GM18517 (cell line): Measurements from ENCODE around the gene FAM83B.
"Not testable (repeated sequence)": the region's sequence is repeated elsewhere in the genome, so short reads cannot be mapped to it uniquely, and the experiment has no call there.

Experiments used
- ATAC-seq: cut with Tn5 transposase; IDR thresholded peaks from one replicate; pipeline ENCODE4 v1.9.1; 2021; ENCODE audit warnings: mild to moderate bottlenecking, moderate library complexity; ENCODE audit not compliant: unreplicated experiment

Gene FAM83B, protein sequence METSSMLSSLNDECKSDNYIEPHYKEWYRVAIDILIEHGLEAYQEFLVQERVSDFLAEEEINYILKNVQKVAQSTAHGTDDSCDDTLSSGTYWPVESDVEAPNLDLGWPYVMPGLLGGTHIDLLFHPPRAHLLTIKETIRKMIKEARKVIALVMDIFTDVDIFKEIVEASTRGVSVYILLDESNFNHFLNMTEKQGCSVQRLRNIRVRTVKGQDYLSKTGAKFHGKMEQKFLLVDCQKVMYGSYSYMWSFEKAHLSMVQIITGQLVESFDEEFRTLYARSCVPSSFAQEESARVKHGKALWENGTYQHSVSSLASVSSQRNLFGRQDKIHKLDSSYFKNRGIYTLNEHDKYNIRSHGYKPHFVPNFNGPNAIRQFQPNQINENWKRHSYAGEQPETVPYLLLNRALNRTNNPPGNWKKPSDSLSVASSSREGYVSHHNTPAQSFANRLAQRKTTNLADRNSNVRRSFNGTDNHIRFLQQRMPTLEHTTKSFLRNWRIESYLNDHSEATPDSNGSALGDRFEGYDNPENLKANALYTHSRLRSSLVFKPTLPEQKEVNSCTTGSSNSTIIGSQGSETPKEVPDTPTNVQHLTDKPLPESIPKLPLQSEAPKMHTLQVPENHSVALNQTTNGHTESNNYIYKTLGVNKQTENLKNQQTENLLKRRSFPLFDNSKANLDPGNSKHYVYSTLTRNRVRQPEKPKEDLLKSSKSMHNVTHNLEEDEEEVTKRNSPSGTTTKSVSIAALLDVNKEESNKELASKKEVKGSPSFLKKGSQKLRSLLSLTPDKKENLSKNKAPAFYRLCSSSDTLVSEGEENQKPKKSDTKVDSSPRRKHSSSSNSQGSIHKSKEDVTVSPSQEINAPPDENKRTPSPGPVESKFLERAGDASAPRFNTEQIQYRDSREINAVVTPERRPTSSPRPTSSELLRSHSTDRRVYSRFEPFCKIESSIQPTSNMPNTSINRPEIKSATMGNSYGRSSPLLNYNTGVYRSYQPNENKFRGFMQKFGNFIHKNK

DNA sequence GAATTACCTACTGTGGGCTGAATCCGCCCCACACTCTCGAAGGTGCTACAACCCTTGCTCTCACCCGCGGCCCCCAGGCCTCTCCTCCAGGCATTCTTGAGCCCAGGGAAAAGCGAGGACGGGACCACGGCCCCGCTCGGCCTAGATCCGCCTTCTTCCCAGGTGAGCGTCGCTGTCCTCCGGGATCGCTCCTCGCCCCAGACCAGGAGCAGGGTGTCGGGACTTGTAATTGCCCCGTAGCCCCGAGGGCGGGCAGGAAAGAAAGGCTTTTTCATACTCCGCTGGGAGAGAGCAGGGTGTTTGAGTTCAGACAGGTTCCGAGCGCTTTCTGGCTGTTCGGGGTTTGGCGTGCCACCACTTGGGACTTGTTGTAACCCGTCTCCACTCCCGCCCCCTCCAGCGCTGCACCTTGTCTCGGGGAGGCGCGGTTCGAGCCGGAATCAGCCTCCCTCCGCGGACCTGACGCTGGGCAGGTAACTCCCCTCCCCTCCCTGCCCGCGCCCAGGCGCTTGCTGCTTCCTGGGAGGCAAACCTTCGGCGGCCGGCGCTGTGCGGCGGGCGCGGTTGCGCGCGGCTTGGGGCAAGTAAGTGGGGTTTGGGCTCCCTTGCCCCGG, at the start of gene FAM83B:
FAM83B (plus strand) TSS at position 529 of the 614 bp plus-strand sequence. CDS start 23,476 bp downstream, outside the sequence.
- ATAC-seq: no peak

DNA sequence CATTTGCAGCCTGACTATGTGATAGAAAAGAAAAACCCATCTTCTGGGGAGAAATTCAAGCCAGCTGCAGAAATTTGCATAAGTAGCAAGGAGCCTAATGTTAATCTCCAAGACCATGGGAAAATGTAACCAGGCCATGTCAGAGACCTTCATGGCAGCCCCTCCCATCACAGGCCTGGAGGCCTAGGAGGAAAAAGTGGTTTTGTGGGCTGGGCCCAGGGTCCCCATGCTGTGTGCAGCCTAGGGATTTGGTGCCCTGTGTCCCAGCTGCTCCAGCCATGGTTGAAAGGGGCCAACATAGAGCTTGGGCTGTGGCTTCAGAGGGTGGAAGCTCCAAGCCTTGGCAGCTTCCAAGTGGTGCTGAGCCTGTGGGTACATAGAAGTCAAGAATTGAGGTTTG, 49.7 kb upstream of the FAM83B start:
- ATAC-seq: not testable (repeated sequence)

DNA sequence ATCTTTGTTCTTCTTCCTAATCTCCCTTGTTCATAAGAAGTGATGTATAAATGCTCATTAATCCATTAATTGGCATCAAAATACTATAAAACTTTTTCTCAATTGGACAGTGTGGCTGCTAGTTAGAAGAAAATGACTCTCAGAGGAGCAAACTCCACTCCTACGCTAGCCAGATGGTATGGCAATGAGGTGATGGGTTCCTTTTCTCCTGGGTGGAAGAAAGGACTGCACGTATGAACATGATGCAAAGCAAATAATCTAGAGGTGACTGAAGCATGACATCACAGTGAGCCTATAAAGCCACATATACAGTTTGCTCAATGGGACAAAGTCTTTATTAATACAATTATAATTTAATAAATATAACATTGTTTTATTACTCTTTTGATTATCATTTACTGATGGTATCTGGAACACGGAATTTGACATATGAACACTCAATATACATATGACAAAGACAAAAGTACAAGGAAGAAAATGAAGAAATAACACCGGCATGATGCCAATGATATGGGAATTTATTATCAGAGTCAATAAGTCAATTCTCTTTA, 46.4 kb upstream of the FAM83B start:
- ATAC-seq: no peak

DNA sequence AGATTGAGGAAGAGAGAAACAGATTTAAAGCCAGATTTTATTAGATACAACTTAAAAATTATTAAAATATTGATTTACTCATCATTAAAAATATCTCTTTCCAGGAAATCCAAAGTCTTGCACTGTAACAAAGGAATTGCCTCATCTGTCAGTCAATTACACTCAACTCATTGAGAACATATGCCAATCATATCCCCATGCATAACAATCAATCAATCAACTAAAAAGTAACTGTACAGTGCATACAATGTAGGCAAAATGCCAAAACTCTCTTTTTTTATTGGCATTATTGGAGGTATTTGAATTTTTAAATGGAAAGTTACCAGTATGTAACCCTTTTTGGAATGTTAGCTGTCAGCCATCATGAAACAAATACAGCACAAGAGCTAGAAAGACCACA, 45.3 kb upstream of the FAM83B start:
- no peak for ATAC-seq

DNA sequence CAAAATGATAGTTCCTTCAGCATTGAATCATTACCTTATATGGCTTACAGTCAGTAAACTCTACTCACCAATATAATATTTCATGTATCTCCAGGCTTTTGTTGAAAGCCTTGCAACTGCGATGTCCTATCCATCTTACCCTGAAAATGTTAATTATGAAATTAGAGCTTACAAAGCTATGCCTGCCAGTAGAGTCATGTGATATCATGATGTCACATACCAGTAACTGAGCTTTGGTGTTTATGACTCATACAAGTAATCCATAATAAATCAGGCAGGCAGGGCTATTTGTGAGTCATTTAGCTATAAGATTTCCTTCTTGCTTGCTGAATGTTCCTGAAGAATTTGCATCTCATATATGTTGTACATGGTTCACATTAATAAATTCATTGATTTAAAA, 44.9 kb upstream of the FAM83B start:
- ATAC-seq: no peak

DNA sequence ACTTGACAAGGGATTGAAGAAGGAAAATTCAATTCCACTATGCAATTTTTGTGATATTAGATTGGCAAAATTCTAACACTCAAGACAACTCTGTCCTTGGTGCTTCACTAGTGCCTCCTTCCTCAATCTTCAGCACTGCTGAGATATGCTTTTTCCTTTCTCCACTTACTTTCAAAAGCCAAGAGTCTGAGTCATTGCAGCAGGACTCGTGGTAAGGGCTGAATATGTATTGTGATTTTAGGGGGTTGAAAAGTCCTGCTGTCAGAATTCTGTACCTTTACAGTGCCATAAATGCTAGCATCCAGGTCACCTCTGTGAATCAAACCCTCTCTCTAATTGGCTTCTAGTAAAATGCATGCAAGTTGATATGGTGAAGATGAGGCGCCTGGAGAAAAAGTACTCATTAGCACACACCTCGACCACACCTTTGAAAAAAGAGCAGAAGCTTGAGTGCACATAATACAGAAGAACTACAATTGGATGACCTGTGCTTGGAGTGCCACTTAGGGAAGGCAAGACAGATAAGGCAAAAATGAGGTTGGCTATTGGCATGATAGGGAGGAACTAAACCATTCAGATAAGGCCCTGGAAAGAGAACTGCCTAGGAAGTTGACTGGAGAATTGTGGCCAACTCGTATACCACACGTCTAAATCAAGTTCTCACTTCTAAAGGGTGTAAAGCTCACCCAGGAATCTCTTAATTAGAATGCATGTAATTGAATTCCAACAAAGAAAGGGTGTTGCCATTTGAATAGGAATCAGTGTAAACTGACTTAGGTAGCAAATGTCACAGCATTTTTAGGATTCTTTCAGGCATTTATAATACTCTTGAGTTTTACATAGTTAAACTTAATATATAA, 43.6 kb upstream of the FAM83B start:
- no peak for ATAC-seq

DNA sequence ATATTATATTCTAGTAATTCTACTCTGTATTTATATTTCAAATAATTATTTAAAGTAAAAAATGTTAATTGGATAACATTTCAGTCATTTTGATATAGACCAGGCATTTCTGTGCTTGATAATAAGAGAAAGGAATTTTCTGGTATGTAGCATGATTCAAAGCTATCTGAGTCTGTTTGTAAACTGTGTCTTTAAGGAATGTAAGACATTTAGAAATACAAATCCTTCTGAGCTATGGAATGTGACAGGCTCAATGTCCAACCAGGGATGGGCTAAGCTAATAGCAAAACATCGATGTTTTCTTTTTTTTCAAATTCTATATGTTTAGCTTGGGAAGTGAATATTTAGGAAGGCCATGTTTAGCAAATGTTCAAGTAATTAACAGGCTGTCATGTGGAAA, 41.5 kb upstream of the FAM83B start:
- ATAC-seq: no peak

DNA sequence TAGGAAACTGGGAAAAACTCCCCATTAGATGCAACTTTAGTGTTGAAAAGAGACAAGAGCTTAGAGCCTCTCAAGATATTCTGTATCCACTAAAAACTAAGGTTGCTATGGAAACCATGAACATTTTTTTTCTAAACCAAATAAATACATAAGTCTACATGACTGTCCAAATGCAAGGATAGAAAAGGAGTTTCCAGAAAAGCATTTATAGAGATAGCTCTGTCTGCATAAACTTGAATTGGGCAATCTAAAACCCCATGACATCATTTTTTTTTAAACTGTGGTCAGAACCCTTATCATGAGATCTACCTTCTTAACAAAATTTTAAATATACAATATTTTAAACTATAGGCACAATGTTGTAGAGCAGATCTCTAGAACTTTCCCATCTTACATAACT, 36.4 kb upstream of the FAM83B start:
- no peak for ATAC-seq

DNA sequence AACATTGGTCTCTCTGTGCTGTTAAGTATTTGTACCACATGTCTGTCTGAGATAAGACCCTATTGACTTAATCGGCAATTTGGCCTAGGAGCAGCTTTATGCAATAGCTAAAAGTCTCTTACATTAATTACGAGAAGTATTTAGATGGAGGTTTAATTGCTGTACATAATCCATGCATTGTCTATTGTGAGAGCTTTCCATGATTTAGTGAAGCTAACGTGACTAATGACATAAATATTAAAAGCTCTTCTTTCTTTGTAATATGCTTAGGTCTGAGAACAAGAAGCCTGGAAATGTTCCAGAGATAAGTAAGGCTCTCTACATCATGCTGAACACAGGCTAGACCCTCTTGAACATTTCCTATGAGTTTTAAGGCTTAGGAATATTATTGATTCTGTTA, 32.7 kb upstream of the FAM83B start:
- no peak for ATAC-seq

DNA sequence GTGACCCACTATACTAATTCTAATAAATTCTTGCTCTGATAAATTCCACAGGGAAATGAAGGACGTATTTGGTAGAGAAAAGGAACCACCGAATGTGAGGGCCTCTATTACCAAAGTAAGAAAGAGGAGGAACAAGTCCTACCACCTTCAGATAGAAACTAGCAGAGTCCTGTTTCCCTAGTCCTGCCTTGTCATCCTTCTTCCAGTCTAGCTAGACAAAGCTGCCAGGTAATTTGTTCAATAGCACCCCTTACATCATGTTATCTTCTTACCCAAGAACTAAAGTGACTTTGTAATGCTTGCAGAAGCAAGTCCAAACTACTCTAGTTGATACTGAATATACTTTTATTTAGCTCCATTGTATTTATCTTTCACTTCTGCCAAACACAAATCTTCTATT, 29.3 kb upstream of the FAM83B start:
- ATAC-seq: no peak

DNA sequence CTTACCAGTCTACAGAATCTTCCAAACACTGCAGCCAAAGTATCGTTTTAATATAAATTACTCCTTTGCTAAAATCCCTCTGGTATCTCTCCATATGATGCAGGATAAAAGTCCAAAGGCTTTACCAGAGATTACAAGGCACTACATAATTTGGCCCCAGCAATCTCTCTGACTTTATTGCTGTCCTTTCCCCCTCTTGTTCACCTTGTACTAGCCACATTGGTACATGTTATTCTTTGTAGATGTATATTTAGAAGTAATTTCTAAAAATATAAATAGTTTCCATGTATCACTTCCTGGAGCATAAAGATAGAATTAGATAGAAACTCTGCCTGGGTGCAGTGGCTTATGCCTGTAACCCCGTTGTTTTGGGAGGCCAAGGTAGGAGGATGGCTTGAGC, 28.7 kb upstream of the FAM83B start:
- no peak for ATAC-seq

DNA sequence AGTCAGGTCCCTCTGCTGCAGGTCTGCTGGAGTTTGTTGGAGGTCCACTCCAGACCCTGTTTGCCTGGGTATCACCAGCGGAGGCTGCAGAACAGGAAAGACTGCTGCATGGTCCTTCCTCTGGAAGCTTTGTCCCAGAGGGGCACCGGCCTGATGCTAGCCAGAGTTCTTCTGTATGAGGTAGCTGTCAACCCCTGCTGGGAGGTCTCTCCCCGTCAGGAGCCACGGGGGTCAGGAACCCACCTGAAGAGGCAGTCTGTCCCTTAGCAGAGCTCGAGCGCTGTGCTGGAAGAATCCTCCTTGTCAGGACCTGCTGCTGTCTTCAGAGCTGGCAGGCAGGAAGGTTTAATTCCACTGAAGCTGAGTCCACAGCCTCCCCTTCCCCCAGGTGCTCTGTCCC, 22.3 kb upstream of the FAM83B start:
- not testable (repeated sequence) for ATAC-seq

DNA sequence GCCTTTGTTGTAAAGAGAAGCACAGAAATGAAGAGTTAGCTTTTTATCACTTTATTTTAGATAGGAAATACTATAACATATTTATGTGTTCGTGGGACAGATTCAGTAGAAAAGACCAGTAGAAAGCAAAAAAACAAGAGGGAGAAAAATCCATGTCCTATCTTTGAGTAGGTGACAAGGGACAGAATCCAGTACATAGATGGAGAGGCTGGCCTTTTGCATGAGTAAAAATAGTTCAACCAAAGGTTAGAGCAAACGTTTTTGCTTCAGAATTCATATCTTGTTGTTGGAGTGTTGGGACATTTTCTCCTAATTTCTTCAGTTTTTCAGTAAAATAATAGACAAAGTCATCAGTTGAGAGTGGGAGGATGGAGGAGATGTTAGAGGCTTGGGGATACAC, 19.6 kb upstream of the FAM83B start:
- no peak for ATAC-seq

DNA sequence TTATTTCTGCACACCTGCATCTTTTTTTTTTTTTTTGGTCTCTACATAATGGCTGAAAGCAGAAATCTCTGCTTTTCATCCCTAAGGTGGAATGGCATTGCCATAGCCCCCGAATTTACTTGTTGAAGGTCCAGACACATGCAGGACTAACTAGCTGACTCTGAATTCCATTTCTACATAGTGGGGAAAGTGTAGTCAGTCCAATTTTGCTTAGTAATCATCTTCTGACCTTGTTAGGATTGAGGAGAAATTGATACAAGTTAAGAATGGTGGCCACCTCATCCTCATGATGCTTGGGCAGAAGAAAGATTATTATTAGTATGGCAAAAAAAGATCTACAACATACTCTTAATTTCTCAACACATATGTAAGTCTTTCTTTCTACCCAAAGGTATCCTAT, 16.4 kb upstream of the FAM83B start:
- ATAC-seq: no peak

DNA sequence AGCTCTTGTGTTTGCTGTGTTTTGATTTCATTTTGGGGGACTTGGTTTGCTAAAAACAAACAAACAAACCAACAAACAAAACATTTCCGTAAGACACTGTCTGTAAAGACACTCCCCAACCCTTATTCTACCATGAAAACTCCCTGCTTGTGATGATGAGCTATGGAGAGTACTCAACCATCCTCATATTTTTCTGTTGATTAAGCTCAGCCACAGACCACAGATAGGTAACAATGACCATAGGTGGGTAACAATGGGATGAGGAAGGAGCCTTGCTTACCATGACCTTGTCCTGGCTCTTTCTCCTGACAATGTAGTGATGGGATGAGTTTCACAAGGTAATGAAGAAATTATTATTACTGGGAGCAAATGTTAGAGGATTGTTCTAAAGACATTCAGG, 11.4 kb upstream of the FAM83B start:
- ATAC-seq: no peak

DNA sequence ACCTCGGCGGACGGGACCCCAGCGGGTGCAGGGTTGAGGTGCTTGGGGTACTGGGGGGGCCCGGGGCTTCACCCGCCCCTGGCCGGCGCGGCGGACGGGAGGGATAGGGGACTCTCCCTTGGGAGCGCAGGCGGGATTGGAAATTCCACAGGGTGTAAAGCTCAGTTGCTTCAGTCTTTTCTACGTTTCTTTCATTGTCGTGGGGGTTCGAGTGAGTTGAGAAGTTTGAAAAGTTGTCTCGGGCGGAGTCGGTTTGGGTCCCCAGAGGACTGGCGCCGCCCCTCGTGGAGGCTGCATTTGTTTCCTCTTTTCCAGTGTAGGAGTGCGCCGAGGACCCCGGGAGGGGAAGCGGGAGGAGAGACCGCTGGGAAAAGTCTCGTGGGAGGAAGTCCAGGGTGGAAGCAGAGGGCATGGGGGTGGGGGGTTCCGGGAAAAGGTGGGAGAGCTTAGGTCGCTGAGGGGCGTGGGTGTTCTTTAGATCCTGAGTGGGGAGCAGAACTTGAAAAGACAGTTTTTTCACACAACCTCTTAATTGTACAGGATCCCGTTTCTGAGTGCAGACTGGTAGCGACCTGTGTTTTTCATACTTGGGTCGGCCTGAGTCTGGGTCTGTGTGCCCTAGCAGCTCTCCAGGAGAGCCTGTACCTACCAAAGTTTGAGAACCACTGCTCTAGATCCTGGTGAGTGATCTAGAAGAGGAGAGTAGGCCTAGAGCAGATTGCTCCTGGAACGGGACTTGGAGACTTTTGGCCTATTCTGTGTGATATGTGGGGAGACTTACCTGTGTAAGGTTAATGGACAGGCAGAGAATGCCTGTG, 495 bp downstream of the FAM83B start:
- ATAC-seq: no peak

DNA sequence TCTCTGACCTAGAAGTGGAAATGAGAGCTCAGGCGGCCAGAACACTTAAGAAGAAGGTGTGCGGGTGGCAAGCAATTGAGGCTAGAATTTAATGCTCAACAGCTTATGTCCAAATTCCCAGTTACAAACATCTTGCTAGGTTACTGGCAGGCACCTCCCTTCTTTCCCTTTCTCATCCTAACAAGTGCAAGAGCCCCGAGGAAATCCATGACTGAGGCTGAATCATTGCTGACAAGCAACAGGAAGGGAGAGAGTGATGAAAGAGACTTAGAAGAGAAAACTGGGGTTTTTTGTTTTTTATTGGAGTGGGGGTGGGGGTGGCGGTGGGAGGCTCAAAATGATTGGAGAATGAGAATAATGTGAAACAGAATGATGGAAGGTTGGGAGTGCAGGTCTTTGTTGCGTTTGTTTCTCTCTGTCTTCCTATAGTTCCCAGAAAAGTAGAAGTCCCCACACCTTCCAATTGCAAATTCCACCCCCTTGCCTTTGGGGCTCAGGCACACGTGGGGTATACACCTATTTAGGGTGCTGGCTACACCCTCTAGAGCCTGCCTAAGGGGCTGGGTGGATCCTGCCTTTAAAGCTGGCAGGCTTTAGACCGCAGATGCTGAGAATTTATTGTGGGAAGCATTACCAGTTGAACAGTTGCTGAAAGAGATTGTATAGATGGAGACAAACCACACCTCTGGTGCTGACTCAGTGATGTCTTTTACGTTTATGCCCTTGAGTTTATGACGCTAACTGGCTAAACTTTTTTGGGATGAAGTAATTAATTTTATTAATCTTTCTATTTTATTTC, 1.4 kb downstream of the FAM83B start:
- no peak for ATAC-seq

DNA sequence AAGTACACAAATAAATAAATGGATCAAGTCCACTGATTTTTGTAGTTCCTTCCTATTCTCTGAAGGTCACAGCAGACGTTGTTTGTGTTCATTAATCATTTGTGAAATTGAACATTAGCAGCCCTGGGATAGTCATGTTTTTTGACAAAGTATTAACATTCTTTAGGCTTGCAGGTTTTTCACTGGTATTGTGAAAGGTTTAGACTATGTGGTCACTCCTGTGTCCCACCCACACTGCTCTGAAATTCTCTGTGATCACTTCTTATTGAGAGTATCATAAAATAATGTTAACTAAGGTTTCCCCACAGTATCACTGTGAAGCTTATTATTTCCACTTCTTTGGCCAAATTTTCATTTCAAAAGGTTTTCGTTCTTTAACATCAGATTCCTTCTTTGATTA, 3.5 kb downstream of the FAM83B start:
- no peak for ATAC-seq

DNA sequence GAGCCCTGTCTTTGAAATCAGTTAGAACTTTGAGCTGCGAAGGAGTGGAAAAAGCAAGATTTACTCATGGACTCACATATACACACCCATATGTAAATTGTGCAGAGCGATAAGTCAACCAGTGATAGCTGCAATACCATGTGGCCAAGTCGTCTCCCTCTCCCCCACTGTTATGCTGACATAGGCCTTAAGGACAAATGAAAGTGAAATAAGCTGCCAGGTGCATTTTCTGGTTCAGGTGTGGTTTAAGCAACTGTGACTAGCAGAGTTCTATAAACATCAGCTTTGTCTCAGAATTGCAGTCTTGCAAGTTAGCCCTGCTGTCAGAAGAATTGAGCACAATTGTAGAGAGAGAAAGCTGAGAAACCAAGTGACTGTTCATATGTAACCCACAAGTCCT, 9.6 kb downstream of the FAM83B start:
- no peak for ATAC-seq
